C4-2B (cell line): Measurements from ENCODE around the gene AHDC1.

Source experiments
- ZFX ChIP-seq: fragments of 450-650 bp; IDR thresholded peaks from 2 replicates; pipeline ENCODE4 v1.6.1; 2017
- TF ChIP-seq, protein P1 (sequence below): fragments of 450-650 bp; conservative IDR thresholded peaks from 2 replicates; pipeline ENCODE4 v1.5.1; 2017; ENCODE audit warnings: mild to moderate bottlenecking

DNA sequence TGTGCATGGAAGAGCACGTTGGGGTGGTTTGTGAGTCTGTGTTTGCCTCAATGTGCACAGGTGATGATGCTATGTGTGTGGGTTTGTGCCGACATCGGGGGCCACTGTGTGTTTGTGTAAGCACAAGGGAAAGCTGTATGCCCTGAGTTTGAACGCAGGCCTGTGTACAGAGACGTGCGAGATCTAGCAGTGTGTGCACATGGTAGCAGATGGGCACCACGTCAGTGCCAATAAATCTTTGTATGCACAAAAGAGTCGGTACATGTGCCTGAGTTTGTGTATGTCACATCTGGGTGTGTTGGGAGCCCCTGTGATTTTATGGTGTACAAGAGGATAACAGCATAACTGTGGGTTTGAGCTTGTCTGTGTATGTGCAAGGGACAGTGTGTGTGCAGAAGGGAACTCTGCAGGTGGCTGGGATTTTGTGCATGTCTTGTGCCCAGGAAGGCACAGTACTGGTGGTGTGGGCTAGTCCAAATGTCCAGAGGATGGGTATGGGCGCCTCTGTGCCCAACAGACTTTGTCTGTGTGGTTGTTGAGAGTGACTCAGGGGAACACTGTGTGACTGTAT, 82.0 kb downstream of the AHDC1 start:
- TF ChIP-seq, protein P1, sequence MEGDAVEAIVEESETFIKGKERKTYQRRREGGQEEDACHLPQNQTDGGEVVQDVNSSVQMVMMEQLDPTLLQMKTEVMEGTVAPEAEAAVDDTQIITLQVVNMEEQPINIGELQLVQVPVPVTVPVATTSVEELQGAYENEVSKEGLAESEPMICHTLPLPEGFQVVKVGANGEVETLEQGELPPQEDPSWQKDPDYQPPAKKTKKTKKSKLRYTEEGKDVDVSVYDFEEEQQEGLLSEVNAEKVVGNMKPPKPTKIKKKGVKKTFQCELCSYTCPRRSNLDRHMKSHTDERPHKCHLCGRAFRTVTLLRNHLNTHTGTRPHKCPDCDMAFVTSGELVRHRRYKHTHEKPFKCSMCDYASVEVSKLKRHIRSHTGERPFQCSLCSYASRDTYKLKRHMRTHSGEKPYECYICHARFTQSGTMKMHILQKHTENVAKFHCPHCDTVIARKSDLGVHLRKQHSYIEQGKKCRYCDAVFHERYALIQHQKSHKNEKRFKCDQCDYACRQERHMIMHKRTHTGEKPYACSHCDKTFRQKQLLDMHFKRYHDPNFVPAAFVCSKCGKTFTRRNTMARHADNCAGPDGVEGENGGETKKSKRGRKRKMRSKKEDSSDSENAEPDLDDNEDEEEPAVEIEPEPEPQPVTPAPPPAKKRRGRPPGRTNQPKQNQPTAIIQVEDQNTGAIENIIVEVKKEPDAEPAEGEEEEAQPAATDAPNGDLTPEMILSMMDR = no peak
- no peak for TF ChIP-seq ZFX
